ENCODE measurements around the gene FH. TPM values are rescaled to one million over a fixed set of nuclear protein-coding genes. Genes with fewer than 3 reads are reported as not detected.

Gene FH
- total RNA-seq, 1 donor from 2014 or later: 53.6 TPM

DNA sequence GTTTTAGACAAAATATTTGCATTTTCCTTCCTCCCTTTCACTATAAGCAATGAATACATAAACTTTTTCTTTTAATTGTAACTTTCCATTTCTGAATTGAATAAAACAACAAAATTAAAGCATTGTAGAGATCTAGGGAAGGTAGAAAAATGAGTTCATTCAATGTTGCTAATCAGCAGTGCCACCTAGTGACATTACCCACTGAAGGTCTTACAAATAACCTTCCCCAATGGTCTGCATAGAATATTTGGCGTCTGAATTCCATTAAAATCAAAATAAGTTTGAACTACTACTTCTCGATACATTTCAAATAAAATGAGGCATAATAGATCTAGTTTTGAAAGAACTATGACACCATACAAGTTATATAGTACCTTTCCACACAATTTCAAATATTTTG is 19.6 kb downstream of the FH start:
- TF ChIP-seq, protein P1, sequence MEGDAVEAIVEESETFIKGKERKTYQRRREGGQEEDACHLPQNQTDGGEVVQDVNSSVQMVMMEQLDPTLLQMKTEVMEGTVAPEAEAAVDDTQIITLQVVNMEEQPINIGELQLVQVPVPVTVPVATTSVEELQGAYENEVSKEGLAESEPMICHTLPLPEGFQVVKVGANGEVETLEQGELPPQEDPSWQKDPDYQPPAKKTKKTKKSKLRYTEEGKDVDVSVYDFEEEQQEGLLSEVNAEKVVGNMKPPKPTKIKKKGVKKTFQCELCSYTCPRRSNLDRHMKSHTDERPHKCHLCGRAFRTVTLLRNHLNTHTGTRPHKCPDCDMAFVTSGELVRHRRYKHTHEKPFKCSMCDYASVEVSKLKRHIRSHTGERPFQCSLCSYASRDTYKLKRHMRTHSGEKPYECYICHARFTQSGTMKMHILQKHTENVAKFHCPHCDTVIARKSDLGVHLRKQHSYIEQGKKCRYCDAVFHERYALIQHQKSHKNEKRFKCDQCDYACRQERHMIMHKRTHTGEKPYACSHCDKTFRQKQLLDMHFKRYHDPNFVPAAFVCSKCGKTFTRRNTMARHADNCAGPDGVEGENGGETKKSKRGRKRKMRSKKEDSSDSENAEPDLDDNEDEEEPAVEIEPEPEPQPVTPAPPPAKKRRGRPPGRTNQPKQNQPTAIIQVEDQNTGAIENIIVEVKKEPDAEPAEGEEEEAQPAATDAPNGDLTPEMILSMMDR (IDR thresholded peaks at IDR 0.05; ENCODE audit: insufficient read depth, low read length, poor library complexity, severe bottlenecking): peak; percentile 52
- Histone ChIP-seq H3K27me3 (ENCODE audit: control insufficient read depth, insufficient read depth, low read length) (no peaks in the 10 kb centered on the region), H3K4me3 (ENCODE audit: low read depth, low read length) (no peak overlapping the region), H3K36me3 (ENCODE audit: control insufficient read depth, insufficient read depth, low read length) (no peaks in the 10 kb centered on the region)
- no peak for DNase-seq (ENCODE audit: low read depth)

DNA sequence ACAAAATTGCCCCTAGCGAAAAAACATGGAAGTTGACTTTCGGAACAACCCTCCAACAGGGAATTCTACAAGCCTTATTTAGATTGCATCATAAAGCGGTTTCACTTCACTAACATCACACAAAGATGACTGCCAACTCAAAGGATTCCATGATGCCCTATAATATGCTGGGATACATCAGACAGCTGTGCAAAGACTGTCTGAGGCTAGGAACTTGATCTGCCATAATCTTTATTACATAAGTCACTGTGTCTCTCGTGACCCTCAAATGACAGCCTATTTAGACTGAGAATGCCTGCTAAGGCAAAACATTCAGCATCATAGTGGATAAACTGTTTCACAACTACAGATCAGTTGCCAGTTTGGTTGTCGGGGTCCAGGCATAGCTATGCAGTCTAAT is 23.8 kb downstream of the FH start:
- Histone ChIP-seq H3K27me3 (ENCODE audit: control insufficient read depth, insufficient read depth, low read length) (no peaks in the 10 kb centered on the region), H3K4me3 (ENCODE audit: low read depth, low read length) (no peak overlapping the region), H3K36me3 (ENCODE audit: control insufficient read depth, insufficient read depth, low read length) (no peaks in the 10 kb centered on the region)
- TF ChIP-seq, protein P1 (IDR thresholded peaks at IDR 0.05; ENCODE audit: insufficient read depth, low read length, poor library complexity, severe bottlenecking): no peak
- DNase-seq (ENCODE audit: low read depth): no peak

DNA sequence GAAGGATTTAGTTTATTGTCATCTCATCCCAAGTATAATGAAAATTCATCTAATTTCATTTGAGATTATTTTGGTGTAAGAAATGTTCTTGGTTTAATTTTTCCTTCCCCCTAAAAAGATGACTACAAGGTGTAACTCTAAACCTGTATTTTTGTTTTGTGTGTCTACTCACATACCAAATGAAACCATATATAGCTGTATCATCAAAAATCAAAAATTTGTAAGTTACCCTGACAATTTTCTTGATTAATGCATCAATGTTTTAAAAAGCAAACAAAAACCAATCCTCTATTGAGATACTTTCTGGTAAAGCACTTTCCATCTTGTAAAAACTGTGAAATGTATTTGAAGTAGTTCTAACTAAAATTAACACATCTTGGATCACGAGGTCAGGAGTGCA is 30.8 kb downstream of the FH start:
- no peaks in the 10 kb centered on the region for H3K27me3 ChIP-seq (ENCODE audit: control insufficient read depth, insufficient read depth, low read length)
- TF ChIP-seq, protein P1 (IDR thresholded peaks at IDR 0.05; ENCODE audit: insufficient read depth, low read length, poor library complexity, severe bottlenecking): no peak
- no peak overlapping the region for H3K4me3 ChIP-seq (ENCODE audit: low read depth, low read length)
- DNase-seq (ENCODE audit: low read depth): no peak
- H3K36me3 ChIP-seq (ENCODE audit: control insufficient read depth, insufficient read depth, low read length): no peaks in the 10 kb centered on the region

- Histone ChIP-seq H3K4me3 (ENCODE audit: low read depth, low read length) (no peak overlapping the region), H3K27me3 (ENCODE audit: control insufficient read depth, insufficient read depth, low read length) (no peaks in the 10 kb centered on the region), H3K36me3 (ENCODE audit: control insufficient read depth, insufficient read depth, low read length) (no peaks in the 10 kb centered on the region)
- TF ChIP-seq, protein P1 (IDR thresholded peaks at IDR 0.05; ENCODE audit: insufficient read depth, low read length, poor library complexity, severe bottlenecking): peak; percentile 34
- no peak for DNase-seq (ENCODE audit: low read depth)
These were observed 34.0 kb downstream of the FH start for GRCh38 chr1:241485554-241485992.

- H3K4me3 ChIP-seq (ENCODE audit: low read depth, low read length): no peak overlapping the region
- no peak for DNase-seq (ENCODE audit: low read depth)
- H3K27me3 ChIP-seq (ENCODE audit: control insufficient read depth, insufficient read depth, low read length): no peaks in the 10 kb centered on the region
- no peaks in the 10 kb centered on the region for H3K36me3 ChIP-seq (ENCODE audit: control insufficient read depth, insufficient read depth, low read length)
- TF ChIP-seq, protein P1 (IDR thresholded peaks at IDR 0.05; ENCODE audit: insufficient read depth, low read length, poor library complexity, severe bottlenecking): no peak
These were observed 34.4 kb downstream of the FH start for GRCh38 chr1:241485145-241485544.

- H3K4me3 ChIP-seq (ENCODE audit: low read depth, low read length): no peak overlapping the region
- TF ChIP-seq, protein P1 (IDR thresholded peaks at IDR 0.05; ENCODE audit: insufficient read depth, low read length, poor library complexity, severe bottlenecking): no peak
- DNase-seq (ENCODE audit: low read depth): peak; percentile 12
These were observed 36.7 kb downstream of the FH start for GRCh38 chr1:241482761-241483250.

More at GRCh38 chr1:241482761-241483250, 36.7 kb downstream of the FH start:
- no peaks in the 10 kb centered on the region for H3K27me3 ChIP-seq (ENCODE audit: control insufficient read depth, insufficient read depth, low read length)
- no peaks in the 10 kb centered on the region for H3K36me3 ChIP-seq (ENCODE audit: control insufficient read depth, insufficient read depth, low read length)

Data from kidney epithelial cell (primary cell).